ENCODE results near the gene EHMT1.

DNA sequence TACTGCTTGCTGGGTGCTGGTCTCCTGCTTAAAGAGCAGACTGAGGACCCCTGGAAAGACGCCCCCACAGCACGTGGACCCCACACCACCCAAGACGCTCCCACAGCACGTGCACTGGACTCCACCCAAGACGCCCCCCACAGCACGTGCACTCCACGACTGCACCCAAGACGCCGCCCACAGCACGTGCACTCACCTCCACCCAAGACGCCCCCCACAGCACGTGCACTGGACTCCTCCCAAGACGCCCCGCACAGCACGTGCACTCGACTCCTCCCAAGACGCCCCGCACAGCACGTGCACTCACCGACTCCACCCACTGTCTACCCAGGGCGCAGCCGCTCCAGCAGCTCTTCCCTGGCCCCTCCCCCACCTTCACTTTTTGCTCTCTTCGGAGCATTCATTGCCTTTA is 50.5 kb downstream of the EHMT1 start:
- TF ChIP-seq POLR2AphosphoS5 (IDR thresholded peaks at IDR 0.05; ENCODE audit: low read depth) (0 out of 2 replicates have a peak, but pooled peaks have one; percentile 14), GABPA (IDR thresholded peaks at IDR 0.05; ENCODE audit: low read depth) (no peak), SPI1 (IDR thresholded peaks at IDR 0.05; ENCODE audit: borderline replicate concordance, low read depth) (no peak)
- TF ChIP-seq, protein P1, sequence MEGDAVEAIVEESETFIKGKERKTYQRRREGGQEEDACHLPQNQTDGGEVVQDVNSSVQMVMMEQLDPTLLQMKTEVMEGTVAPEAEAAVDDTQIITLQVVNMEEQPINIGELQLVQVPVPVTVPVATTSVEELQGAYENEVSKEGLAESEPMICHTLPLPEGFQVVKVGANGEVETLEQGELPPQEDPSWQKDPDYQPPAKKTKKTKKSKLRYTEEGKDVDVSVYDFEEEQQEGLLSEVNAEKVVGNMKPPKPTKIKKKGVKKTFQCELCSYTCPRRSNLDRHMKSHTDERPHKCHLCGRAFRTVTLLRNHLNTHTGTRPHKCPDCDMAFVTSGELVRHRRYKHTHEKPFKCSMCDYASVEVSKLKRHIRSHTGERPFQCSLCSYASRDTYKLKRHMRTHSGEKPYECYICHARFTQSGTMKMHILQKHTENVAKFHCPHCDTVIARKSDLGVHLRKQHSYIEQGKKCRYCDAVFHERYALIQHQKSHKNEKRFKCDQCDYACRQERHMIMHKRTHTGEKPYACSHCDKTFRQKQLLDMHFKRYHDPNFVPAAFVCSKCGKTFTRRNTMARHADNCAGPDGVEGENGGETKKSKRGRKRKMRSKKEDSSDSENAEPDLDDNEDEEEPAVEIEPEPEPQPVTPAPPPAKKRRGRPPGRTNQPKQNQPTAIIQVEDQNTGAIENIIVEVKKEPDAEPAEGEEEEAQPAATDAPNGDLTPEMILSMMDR (IDR thresholded peaks at IDR 0.05; ENCODE audit: insufficient read depth, low read length): no peak
- TF ChIP-seq, protein P2, sequence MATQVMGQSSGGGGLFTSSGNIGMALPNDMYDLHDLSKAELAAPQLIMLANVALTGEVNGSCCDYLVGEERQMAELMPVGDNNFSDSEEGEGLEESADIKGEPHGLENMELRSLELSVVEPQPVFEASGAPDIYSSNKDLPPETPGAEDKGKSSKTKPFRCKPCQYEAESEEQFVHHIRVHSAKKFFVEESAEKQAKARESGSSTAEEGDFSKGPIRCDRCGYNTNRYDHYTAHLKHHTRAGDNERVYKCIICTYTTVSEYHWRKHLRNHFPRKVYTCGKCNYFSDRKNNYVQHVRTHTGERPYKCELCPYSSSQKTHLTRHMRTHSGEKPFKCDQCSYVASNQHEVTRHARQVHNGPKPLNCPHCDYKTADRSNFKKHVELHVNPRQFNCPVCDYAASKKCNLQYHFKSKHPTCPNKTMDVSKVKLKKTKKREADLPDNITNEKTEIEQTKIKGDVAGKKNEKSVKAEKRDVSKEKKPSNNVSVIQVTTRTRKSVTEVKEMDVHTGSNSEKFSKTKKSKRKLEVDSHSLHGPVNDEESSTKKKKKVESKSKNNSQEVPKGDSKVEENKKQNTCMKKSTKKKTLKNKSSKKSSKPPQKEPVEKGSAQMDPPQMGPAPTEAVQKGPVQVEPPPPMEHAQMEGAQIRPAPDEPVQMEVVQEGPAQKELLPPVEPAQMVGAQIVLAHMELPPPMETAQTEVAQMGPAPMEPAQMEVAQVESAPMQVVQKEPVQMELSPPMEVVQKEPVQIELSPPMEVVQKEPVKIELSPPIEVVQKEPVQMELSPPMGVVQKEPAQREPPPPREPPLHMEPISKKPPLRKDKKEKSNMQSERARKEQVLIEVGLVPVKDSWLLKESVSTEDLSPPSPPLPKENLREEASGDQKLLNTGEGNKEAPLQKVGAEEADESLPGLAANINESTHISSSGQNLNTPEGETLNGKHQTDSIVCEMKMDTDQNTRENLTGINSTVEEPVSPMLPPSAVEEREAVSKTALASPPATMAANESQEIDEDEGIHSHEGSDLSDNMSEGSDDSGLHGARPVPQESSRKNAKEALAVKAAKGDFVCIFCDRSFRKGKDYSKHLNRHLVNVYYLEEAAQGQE (IDR thresholded peaks at IDR 0.05; ENCODE audit: insufficient replicate concordance, low read depth): no peak
